ENCODE measurements around the gene NOS1AP.

NOS1AP gene

DNA sequence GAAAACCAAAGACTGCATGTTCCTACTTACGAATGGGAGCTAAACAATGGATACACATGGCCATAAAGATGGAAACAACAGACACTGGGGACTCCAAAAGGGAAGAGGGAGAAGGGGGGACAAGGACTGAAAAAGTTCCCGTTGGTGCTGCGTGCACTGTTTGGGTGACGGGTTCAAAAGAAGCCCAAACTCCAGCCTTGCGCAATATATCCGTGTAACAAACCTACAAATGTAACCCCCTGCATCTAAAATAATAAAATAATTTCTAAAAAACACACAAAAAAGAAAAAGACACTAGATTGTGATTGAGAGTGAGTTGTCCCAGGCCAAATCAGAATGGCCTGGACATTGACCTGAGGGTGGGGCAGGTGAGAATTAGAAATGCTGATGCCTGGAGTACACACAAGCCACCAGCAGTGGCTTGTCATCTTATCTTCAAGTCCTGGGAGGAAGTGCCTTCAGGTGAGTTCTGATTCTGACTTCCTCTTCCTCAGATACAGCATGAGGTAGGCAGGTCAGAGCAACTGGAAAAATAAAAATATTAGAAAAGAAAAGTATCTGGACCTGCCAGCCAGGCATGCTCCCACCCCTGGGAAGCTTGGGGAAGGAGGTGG lies 252.4 kb downstream of the NOS1AP start:
- DNase-seq, result no peak
- in situ Hi-C loops (cut with HindIII; ENCODE audit: low pct_ligation_motif_present, low sequenced_read_pairs), result no loop called here

DNA sequence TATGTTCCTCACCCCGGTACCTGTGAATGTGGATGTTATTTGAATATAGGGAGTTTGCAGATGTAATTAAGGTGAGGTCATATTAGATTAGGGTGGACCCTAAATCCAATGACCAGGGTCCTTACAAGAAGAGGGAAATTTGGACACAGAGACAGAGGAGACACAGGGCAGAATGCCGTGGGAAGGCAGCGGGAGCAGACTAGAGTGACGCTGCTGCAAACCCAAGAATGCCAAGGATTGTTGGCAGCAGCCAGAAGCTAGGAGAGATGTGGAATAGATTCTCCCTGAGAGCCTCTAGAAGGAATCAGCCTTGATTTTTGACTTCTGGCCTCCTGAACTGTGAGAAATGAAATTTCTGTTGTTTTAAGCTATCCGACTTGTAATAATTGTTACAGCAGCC lies 253.5 kb downstream of the NOS1AP start:
- TF ChIP-seq, protein P1, sequence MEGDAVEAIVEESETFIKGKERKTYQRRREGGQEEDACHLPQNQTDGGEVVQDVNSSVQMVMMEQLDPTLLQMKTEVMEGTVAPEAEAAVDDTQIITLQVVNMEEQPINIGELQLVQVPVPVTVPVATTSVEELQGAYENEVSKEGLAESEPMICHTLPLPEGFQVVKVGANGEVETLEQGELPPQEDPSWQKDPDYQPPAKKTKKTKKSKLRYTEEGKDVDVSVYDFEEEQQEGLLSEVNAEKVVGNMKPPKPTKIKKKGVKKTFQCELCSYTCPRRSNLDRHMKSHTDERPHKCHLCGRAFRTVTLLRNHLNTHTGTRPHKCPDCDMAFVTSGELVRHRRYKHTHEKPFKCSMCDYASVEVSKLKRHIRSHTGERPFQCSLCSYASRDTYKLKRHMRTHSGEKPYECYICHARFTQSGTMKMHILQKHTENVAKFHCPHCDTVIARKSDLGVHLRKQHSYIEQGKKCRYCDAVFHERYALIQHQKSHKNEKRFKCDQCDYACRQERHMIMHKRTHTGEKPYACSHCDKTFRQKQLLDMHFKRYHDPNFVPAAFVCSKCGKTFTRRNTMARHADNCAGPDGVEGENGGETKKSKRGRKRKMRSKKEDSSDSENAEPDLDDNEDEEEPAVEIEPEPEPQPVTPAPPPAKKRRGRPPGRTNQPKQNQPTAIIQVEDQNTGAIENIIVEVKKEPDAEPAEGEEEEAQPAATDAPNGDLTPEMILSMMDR (IDR thresholded peaks at IDR 0.05; ENCODE audit: low read depth, low read length, missing control alignments), result no peak
- DNase-seq, result no peak

More for the DNA sequence above, 252.4 kb downstream of the NOS1AP start:
- no peak overlapping the region for H3K27ac ChIP-seq
- H3K36me3 ChIP-seq (replicated peaks), result no peaks in the 10 kb centered on the region
- H3K4me3 ChIP-seq (ENCODE audit: low read depth, low read length), result no peak overlapping the region
- H3K27me3 ChIP-seq (replicated peaks), result no peaks in the 10 kb centered on the region
- TF ChIP-seq, protein P1 (IDR thresholded peaks at IDR 0.05; ENCODE audit: low read depth, low read length, missing control alignments), result no peak

DNA sequence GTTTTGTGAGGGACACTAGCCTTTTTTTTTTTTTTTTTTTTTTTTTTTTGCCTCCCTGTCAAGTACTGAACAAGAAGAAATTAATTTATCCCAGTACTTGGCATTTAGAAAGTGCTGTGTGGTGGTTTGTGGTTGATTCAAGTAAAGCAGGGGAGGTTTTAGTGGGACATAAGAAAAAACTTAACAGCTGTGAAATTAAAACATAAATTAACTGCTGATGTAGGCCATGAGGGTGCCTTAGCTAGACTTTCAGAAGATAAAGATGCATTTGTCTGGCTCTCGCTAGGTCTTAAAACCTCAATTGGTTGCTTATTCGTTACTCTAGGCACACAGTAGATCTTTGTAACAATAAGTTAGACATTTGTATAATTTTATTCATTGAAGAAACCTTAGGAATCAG lies 254.9 kb downstream of the NOS1AP start:
- no peak overlapping the region for H3K27ac ChIP-seq
- H3K36me3 ChIP-seq (replicated peaks), result no peaks in the 10 kb centered on the region
- no peak overlapping the region for H3K4me3 ChIP-seq (ENCODE audit: low read depth, low read length)
- in situ Hi-C loops (cut with HindIII; ENCODE audit: low pct_ligation_motif_present, low sequenced_read_pairs), result no loop called here
- TF ChIP-seq, protein P1 (IDR thresholded peaks at IDR 0.05; ENCODE audit: low read depth, low read length, missing control alignments), result no peak
- no peak for DNase-seq
- H3K27me3 ChIP-seq (replicated peaks), result no peaks in the 10 kb centered on the region

More for the DNA sequence above, 253.5 kb downstream of the NOS1AP start:
- Histone ChIP-seq H3K27ac (no peak overlapping the region), H3K4me3 (ENCODE audit: low read depth, low read length) (no peak overlapping the region), H3K27me3 (replicated peaks) (no peaks in the 10 kb centered on the region), H3K36me3 (replicated peaks) (no peaks in the 10 kb centered on the region)
- in situ Hi-C loops (cut with HindIII; ENCODE audit: low pct_ligation_motif_present, low sequenced_read_pairs), result no loop called here

DNA sequence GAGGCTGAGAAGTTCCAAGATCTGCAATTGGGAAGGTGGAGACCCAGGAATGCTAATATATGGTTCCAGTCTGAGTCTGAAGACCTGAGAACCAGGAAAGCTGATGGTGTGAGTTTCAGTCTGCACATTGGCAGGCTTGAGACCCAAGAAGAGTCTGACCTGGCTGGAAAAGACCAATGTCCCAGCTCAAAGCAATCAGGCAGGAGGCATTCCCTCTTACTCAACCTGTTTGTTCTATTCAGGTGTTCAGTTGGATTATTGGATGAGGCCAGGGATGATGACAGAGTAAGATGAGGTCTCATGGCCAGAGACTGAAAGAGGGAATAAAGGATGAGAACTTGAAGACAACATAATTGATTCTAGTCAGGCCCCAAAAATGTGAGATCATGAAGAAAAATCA lies 257.1 kb downstream of the NOS1AP start:
- H3K4me3 ChIP-seq (ENCODE audit: low read depth, low read length), result no peak overlapping the region
- no peak overlapping the region for H3K27ac ChIP-seq
- TF ChIP-seq, protein P1 (IDR thresholded peaks at IDR 0.05; ENCODE audit: low read depth, low read length, missing control alignments), result no peak
- H3K36me3 ChIP-seq (replicated peaks), result no peaks in the 10 kb centered on the region
- in situ Hi-C loops (cut with HindIII; ENCODE audit: low pct_ligation_motif_present, low sequenced_read_pairs), result no loop called here
- no peaks in the 10 kb centered on the region for H3K27me3 ChIP-seq (replicated peaks)
- no peak for DNase-seq

DNA sequence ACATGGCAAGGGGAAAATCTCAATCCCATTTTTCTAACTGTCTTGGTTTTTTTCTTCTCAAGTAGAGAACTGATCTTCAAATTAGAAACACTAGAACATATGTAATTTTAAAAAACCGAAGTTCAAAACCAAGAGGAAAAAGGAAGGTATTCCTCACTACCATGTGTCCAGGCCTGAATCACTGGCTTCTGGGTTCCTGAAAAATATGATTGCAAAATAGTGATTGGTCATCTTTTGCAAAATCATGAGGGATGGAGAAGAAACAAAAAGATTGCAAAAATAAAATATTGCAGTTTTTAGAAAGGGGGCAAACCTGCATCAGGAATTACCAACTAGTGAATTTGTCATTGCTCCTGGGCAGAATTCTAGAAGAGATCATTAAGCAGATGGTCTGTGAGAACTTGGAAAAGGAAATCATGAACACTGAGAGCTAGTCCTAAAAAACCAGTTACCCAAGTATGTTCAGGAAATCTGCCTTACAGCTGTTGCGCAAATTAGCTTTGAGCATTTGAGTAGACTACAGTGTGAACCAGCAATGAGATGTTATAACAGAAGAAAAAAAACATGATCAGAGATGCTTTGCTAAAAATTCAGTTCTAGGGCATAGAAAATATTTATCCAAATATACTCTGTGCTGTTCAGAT lies 257.8 kb downstream of the NOS1AP start:
- no peak for DNase-seq
- Histone ChIP-seq H3K4me3 (ENCODE audit: low read depth, low read length) (no peak overlapping the region), H3K27ac (no peak overlapping the region), H3K27me3 (replicated peaks) (no peaks in the 10 kb centered on the region), H3K36me3 (replicated peaks) (no peaks in the 10 kb centered on the region)
- in situ Hi-C loops (cut with HindIII; ENCODE audit: low pct_ligation_motif_present, low sequenced_read_pairs), result no loop called here
- TF ChIP-seq, protein P1 (IDR thresholded peaks at IDR 0.05; ENCODE audit: low read depth, low read length, missing control alignments), result no peak
